ENCODE data around the gene TIMM22. TPM values are rescaled to one million over a fixed set of nuclear protein-coding genes. Genes with fewer than 3 reads are reported as not detected.

The TIMM22 gene
- total RNA-seq, 1 donor from 2014 or later: 9.4 TPM

- DNase-seq (ENCODE audit: low spot score): no peak
Measured at GRCh38 chr17:1001640-1002411, 4.9 kb downstream of the TIMM22 start.

- no peak for DNase-seq (ENCODE audit: low spot score)
Measured at GRCh38 chr17:1002412-1002753, 5.5 kb downstream of the TIMM22 start.

- DNase-seq (ENCODE audit: low spot score): no peak
Measured at GRCh38 chr17:1002771-1003555, 6.0 kb downstream of the TIMM22 start.

- no peak for DNase-seq (ENCODE audit: low spot score)
Measured at GRCh38 chr17:1003633-1003971, 6.7 kb downstream of the TIMM22 start.

GRCh38 chr17:1003972-1004768, 7.2 kb downstream of the TIMM22 start:
- DNase-seq (ENCODE audit: low spot score): no peak

GRCh38 chr17:1004769-1005295, 7.9 kb downstream of the TIMM22 start:
- DNase-seq (ENCODE audit: low spot score): no peak

GRCh38 chr17:1005361-1005946, 8.5 kb downstream of the TIMM22 start:
- peak; percentile 79 for DNase-seq (ENCODE audit: low spot score)

- no peak for DNase-seq (ENCODE audit: low spot score)
Measured at GRCh38 chr17:1006054-1006453, 9.1 kb downstream of the TIMM22 start.

GRCh38 chr17:1007310-1008007, 10.5 kb downstream of the TIMM22 start:
- no peak for DNase-seq (ENCODE audit: low spot score)

- DNase-seq (ENCODE audit: low spot score): no peak
Measured at GRCh38 chr17:1008008-1008761, 11.3 kb downstream of the TIMM22 start.

GRCh38 chr17:1009229-1010085, 12.5 kb downstream of the TIMM22 start:
- DNase-seq (ENCODE audit: low spot score): no peak

GRCh38 chr17:1010086-1010450, 13.1 kb downstream of the TIMM22 start:
- no peak for DNase-seq (ENCODE audit: low spot score)

GRCh38 chr17:1010586-1010985, 13.7 kb downstream of the TIMM22 start:
- no peak for DNase-seq (ENCODE audit: low spot score)

- DNase-seq (ENCODE audit: low spot score): no peak
Measured at GRCh38 chr17:1011138-1011537, 14.2 kb downstream of the TIMM22 start.

GRCh38 chr17:1011760-1012735, 15.1 kb downstream of the TIMM22 start:
- no peak for DNase-seq (ENCODE audit: low spot score)

GRCh38 chr17:1012823-1013728, 16.1 kb downstream of the TIMM22 start:
- DNase-seq (ENCODE audit: low spot score): no peak

- no peak for DNase-seq (ENCODE audit: low spot score)
Measured at GRCh38 chr17:1013729-1014090, 16.8 kb downstream of the TIMM22 start.

Data from umbilical cord (tissue), 2 donors.